Left lung (tissue), 10 donors: ENCODE results near the gene TBX2. TPM values are rescaled to one million over a fixed set of nuclear protein-coding genes. Genes with fewer than 3 reads are reported as not detected.

Source experiments
- ATAC-seq: fragments of 200-7000 bp; cut with Tn5 transposase; one replicate; pipeline ENCODE4 v1.9.1; 2020; ENCODE audit warnings: moderate library complexity
- DNase-seq, 4 donors: peaks; one replicate each; pipeline ENCODE4 v3.0.0-alpha.2; 2013 to 2020
- H3K27ac ChIP-seq, 2 donors: fragments of 200-600 bp; sonication (generic) in 1 of 2; one replicate each; pipeline versions ENCODE4 v1.5.0 to v1.8.0; 2020 to 2021
- H3K27me3 ChIP-seq, 2 donors: fragments of 200-600 bp; sonication (generic) in 1 of 2; one replicate each; pipeline versions ENCODE4 v1.5.0 to v1.8.0; 2020 to 2021
- H3K36me3 ChIP-seq, 2 donors: fragments of 200-600 bp; sonication (generic) in 1 of 2; one replicate each; pipeline versions ENCODE4 v1.5.0 to v1.8.0; 2020 to 2021
- H3K4me1 ChIP-seq, 2 donors: fragments of 200-600 bp; one replicate each; pipeline ENCODE4 v1.8.0; 2021
- H3K4me3 ChIP-seq, 2 donors: fragments of 200-600 bp; sonication (generic) in 1 of 2; one replicate each; pipeline versions ENCODE4 v1.5.0 to v1.8.0; 2020 to 2021; ENCODE audit warnings: mild to moderate bottlenecking in 1 of 2
- H3K9me3 ChIP-seq, 2 donors: fragments of 200-600 bp; sonication (generic) in 1 of 2; one replicate each; pipeline versions ENCODE4 v1.5.0 to v1.8.0; 2020 to 2021
- intact Hi-C, 2 donors: fragments of 100-400 bp; cut with DNase I; formaldehyde crosslinking; loops; one replicate each; pipeline versions ENCODE4 v1.11.2 to v1.14.2; 2022
- polyA plus RNA-seq, 6 donors: library from polyadenylated mRNA; unstranded; fragments of 120-200 nt; gene quantifications; one replicate each; pipeline ENCODE4 v1.2.1, GENCODE V29; 2013; ENCODE audit not compliant: insufficient read length in 6 of 6
- total RNA-seq, 2 donors: library from RNA; stranded (reverse); fragmentation: NEBNext Ultra II Directional; extraction: Animal tissue kit (Norgen Biotek cat#: 25700); gene quantifications; one replicate each; pipeline ENCODE4 v1.2.1, GENCODE V29; 2021
- TF ChIP-seq, protein P1 (sequence below), 2 donors: fragments of 200-600 bp; sonication (generic) in 1 of 2; IDR thresholded peaks; one replicate each; pipeline versions ENCODE4 v1.5.0 to v1.8.0; 2021; ENCODE audit warnings: antibody characterized with exemption in 2 of 2
- donor health status: DM: no; HTN: yes; CAD: no.
- donor health status: DM: no; HTN: no; CAD: no.

The TBX2 gene
- total and polyA plus RNA-seq, 8 donors, result 104 to 258 (median 166) TPM

DNA sequence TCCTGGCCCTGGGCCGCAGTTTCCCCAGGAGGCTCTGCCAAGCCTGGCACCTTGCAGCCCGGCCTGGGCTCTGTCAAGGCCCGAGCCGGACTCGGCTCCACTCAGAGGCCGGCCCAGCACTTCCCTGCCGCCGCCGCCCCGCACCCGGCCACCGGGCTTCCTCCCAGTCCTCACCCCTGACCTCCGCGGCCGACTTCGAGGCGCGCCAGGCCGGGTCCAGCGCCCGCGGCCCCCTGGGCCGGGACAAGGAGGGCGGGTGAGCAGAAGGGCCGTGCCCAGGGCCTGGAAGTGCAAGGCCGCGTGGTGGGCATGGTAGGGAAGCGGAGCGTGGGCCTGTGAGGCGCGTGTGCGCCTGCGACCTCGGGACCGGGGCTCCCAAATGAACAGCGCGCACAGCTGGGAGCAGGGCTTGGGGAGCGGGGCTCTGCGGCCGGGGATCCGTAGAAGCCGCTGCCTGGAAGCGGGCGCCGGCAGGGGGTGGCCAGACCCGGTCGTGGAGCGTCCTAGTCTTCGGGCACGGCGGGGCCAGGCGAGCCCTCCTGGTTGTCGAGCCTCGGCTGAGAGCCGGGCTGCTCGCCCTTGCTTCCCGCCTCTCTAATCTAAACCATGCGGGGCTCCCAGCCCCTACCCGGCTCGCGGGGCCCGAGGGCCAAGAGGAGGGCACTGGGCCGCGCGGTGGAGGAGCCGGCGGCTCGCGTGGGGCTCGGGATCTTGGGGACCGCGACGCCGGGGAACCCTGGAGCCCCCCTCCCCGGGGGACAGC is 52.1 kb downstream of the TBX2 start:
- peak overlapping the region; percentile 75 to 86 for H3K27ac ChIP-seq
- intact Hi-C loops, result no loop called here
- TF ChIP-seq, protein P1, sequence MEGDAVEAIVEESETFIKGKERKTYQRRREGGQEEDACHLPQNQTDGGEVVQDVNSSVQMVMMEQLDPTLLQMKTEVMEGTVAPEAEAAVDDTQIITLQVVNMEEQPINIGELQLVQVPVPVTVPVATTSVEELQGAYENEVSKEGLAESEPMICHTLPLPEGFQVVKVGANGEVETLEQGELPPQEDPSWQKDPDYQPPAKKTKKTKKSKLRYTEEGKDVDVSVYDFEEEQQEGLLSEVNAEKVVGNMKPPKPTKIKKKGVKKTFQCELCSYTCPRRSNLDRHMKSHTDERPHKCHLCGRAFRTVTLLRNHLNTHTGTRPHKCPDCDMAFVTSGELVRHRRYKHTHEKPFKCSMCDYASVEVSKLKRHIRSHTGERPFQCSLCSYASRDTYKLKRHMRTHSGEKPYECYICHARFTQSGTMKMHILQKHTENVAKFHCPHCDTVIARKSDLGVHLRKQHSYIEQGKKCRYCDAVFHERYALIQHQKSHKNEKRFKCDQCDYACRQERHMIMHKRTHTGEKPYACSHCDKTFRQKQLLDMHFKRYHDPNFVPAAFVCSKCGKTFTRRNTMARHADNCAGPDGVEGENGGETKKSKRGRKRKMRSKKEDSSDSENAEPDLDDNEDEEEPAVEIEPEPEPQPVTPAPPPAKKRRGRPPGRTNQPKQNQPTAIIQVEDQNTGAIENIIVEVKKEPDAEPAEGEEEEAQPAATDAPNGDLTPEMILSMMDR (IDR thresholded peaks at IDR 0.05), result no peak
- ATAC-seq (peak; percentile 67), DNase-seq (peak in 2 of 4 donors; percentile 63 to 78)
- peak overlapping the region; percentile 30 to 35 for H3K4me3 ChIP-seq
- H3K36me3 ChIP-seq, result no peaks in the 10 kb centered on the region
- peaks cover 57 to 100% of the 10 kb centered on the region in 2 donors for H3K27me3 ChIP-seq
- H3K9me3 ChIP-seq, result no peaks in the 10 kb centered on the region
- peaks cover 11 to 14% of the 10 kb centered on the region in 2 donors for H3K4me1 ChIP-seq

DNA sequence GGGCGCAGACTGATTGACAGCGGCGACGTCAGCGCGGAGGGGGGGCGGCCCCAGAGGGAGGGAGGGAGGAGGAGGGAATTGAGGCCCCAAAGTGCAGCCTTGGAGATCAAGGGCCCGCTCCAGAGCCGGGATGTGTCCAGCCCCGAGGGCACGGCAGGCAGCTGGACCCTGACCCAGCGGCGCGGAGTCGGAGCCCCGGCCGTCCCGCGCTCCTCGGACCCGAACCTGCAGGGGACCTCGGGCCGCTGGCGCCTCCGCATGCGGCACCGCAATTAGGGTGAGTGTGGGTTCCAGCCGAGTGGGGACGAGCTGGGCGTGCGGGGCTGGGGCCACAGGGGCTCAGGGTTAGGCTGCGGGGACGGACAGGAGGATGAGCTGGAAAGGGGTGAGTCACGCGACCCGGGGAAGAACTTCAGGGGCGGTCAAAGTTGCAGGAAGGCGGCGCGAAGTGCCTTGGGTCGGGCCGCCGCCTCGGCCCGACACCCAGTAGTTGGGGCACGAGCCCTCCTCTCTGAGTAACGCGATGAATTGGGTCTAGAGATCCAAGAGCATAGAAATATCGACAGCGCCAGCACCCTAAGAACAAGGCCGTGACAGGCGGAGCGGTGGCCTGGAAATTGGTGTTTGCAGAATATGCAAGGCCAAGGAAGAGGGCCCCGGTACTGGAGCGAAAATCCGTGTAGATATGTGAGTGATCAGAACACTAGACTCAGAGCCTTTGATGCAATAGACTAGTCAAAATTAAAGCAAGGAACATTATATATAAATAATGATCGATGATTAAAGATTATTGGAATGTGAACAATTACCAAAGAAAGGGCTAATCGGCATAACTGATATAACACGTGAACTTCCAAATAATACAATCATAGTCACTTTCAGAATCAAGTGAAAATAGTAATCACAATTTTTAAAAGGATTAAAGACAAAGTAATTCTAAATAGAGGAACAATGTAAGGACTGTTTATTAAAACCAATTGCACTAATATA is 53.0 kb downstream of the TBX2 start, which contains the start of gene TBX4:
Gene TBX4, plus strand, starts transcription at position 122 of the 990 bp plus-strand sequence. CDS start 4,069 bp downstream, outside the sequence.
- ATAC-seq, result peak; percentile 69
- H3K27me3 ChIP-seq, result peaks cover 65 to 100% of the 10 kb centered on the region in 2 donors
- H3K36me3 ChIP-seq, result no peaks in the 10 kb centered on the region
- H3K4me3 ChIP-seq, result peak within 1 kb of the TSS; percentile 30 to 35
- TF ChIP-seq, protein P1 (IDR thresholded peaks at IDR 0.05), result no peak
- H3K9me3 ChIP-seq, result no peaks in the 10 kb centered on the region
- intact Hi-C loops, result no loop called here
- peak in 3 of 4 donors; percentile 71 to 91 (median 87) for DNase-seq
- H3K27ac ChIP-seq, result peak within 1 kb of the TSS; percentile 75 to 86
- H3K4me1 ChIP-seq, result peaks cover 11 to 17% of the 10 kb centered on the region in 2 donors

DNA sequence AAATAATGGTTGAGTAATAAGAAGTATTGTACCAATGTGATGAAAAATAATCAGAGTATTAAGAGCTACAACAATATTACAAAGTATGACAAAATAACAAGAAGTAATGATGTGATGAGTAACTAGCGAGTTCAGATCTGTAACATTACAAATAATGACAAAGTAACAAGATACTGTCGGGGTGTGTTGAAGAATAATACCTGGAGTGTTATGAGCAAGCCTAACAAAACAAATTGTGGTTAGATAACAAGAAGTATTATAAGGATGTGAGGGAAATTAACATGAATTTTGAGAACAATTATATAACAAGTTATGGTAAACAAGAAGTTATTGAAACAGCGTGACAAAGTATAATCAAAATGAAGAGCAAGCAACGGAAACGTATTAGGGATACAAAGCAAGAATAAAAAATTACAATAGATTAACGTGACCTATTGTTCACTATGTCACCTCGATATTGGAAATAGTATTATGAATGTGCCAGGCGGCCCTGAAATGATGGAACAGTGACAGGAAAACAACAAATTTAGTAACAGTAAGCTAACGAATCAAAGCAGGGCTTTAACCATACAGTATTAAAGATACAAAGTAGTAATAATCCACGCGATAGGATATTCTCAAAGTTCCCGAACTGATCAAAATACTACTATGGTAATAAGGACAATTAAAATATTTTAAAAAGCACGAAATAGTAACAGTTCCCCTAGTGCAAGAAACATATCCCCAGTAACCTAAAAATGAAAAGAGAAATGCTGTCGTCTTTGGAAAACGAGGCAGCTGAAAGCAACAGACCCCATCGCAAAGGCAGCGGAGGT is 54.1 kb downstream of the TBX2 start:
- intact Hi-C loops, result no loop called here
- peaks cover 75 to 100% of the 10 kb centered on the region in 2 donors for H3K27me3 ChIP-seq
- DNase-seq, result no peak
- ATAC-seq, result no peak
- no peaks in the 10 kb centered on the region for H3K36me3 ChIP-seq
- peaks cover 11 to 19% of the 10 kb centered on the region in 2 donors for H3K4me1 ChIP-seq
- peak overlapping the region; percentile 70 to 86 for H3K27ac ChIP-seq
- peak overlapping the region; percentile 33 to 35 for H3K4me3 ChIP-seq
- no peaks in the 10 kb centered on the region for H3K9me3 ChIP-seq
- TF ChIP-seq, protein P1 (IDR thresholded peaks at IDR 0.05), result no peak

DNA sequence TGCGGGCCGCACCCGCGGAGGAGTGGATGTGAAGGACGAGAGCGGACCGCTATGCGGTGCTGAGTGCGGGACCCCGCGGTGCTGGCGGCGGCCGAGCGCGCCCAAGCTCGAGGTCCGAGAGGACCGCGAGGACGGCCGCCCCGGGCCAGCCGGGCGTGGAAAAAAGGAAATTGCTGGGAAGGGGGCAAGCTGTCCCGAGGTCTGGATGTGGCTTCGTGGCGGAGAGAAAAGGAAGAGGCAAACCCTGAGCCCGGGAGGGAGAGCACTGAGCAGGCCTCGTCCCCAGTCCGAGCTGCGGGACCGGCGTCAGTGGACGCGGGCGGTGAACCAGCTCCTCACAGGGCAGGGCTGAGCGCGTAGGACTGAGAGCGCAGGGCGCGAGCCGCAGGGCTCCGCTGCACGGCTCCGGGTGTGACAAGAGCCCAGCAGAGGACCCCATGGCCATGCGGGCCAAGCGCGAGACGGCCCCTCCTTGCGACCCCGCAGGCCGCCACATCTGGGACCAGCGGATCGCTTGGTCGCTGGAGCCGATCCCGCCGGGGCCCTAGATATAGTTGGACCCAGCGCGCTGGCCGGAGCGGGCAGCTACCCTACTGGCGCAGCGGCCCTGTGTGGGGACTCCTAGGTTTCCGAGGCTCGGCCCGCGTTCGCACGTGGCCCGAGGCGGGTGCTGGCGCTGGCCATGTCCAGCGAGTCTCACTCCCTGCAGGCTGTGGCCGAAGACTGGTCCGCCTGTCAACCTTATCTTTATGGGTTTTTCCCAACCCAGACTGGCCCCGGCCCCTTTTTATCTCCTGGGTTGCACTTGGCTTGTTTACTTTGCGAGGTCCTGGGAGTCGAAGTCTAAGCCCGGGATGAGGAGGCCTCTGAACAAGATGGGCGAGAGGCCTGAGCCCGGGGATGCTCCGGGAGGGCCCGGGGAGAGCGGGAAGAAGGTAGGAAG is 55.0 kb downstream of the TBX2 start:
- peaks cover 84 to 100% of the 10 kb centered on the region in 2 donors for H3K27me3 ChIP-seq
- H3K4me3 ChIP-seq, result peak overlapping the region; percentile 33 to 35
- no peaks in the 10 kb centered on the region for H3K9me3 ChIP-seq
- TF ChIP-seq, protein P1 (IDR thresholded peaks at IDR 0.05), result no peak
- no peaks in the 10 kb centered on the region for H3K36me3 ChIP-seq
- DNase-seq, result peak in 1 of 4 donors; percentile 82
- no peak for ATAC-seq
- H3K4me1 ChIP-seq, result peaks cover 11 to 19% of the 10 kb centered on the region in 2 donors
- intact Hi-C loops, result no loop called here
- H3K27ac ChIP-seq, result peak overlapping the region; percentile 70 to 86
